ENCODE data around the gene SLC25A18.

DNA sequence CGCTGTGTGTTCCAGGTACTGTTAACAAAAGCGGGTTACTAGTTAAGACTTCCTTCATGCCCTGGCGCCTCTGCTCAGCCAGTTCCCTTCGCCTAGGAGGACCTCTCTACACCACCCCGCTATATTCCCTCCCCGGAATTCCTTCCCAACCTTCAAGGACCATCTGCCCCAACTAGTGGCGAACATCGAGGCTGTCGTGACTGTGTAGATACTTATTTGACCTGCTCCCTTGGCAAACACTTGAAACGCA lies 74.8 kb downstream of the SLC25A18 start:
- TF ChIP-seq, protein P1, sequence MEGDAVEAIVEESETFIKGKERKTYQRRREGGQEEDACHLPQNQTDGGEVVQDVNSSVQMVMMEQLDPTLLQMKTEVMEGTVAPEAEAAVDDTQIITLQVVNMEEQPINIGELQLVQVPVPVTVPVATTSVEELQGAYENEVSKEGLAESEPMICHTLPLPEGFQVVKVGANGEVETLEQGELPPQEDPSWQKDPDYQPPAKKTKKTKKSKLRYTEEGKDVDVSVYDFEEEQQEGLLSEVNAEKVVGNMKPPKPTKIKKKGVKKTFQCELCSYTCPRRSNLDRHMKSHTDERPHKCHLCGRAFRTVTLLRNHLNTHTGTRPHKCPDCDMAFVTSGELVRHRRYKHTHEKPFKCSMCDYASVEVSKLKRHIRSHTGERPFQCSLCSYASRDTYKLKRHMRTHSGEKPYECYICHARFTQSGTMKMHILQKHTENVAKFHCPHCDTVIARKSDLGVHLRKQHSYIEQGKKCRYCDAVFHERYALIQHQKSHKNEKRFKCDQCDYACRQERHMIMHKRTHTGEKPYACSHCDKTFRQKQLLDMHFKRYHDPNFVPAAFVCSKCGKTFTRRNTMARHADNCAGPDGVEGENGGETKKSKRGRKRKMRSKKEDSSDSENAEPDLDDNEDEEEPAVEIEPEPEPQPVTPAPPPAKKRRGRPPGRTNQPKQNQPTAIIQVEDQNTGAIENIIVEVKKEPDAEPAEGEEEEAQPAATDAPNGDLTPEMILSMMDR (conservative IDR thresholded peaks at IDR 0.05; ENCODE audit: low read depth, low read length), result no peak
- no peak for TF ChIP-seq EZH2 (IDR thresholded peaks at IDR 0.05; ENCODE audit: borderline replicate concordance, low read depth, low read length, poor library complexity, severe bottlenecking)
